HG03025 (cell line): ENCODE data around the gene PDE4C.

Source experiments
- ATAC-seq: cut with Tn5 transposase; IDR thresholded peaks from one replicate; pipeline ENCODE4 v1.9.1; 2021; ENCODE audit warnings: mild to moderate bottlenecking, moderate library complexity; ENCODE audit not compliant: unreplicated experiment, low FRiP score

Gene PDE4C

GRCh38 chr19:18225702-18226468 lies at the start of gene PDE4C:
PDE4C (minus strand) TSS chr19:18226438; CDS start chr19:18226415, 23 bp downstream.
- no peak for ATAC-seq

- no peak for ATAC-seq
Observed at GRCh38 chr19:18274781-18275356, 48.6 kb upstream of the PDE4C start.

- no peak for ATAC-seq
Observed at GRCh38 chr19:18274219-18274780, 48.1 kb upstream of the PDE4C start, which contains the start of gene IQCN. IQCN (minus strand) TSS chr19:18274452; CDS start chr19:18269478, 4,974 bp downstream.

GRCh38 chr19:18273561-18274218 lies 47.5 kb upstream of the PDE4C start:
- ATAC-seq = no peak

- ATAC-seq = no peak
Observed at GRCh38 chr19:18271433-18271841, 45.2 kb upstream of the PDE4C start.

- no peak for ATAC-seq
Observed at GRCh38 chr19:18270326-18270725, 44.1 kb upstream of the PDE4C start.

GRCh38 chr19:18269070-18269723 lies 43.0 kb upstream of the PDE4C start:
- no peak for ATAC-seq

GRCh38 chr19:18266771-18267686 lies 40.8 kb upstream of the PDE4C start:
- ATAC-seq = no peak

GRCh38 chr19:18265582-18265981 lies 39.3 kb upstream of the PDE4C start:
- no peak for ATAC-seq

GRCh38 chr19:18264971-18265540 lies 38.8 kb upstream of the PDE4C start:
- no peak for ATAC-seq

- no peak for ATAC-seq
Observed at GRCh38 chr19:18264137-18264854, 38.1 kb upstream of the PDE4C start.

- ATAC-seq = no peak
Observed at GRCh38 chr19:18263324-18264136, 37.3 kb upstream of the PDE4C start.

- ATAC-seq = no peak
Observed at GRCh38 chr19:18262917-18263316, 36.7 kb upstream of the PDE4C start.

GRCh38 chr19:18262144-18262543 lies 35.9 kb upstream of the PDE4C start:
- no peak for ATAC-seq

GRCh38 chr19:18261474-18261873 lies 35.2 kb upstream of the PDE4C start:
- ATAC-seq = no peak

GRCh38 chr19:18259893-18260292 lies 33.7 kb upstream of the PDE4C start:
- no peak for ATAC-seq

GRCh38 chr19:18257503-18258470 lies 31.5 kb upstream of the PDE4C start:
- no peak for ATAC-seq
